Peyer's patch (tissue), 4 donors: Measurements from ENCODE around the gene JAK1.

Experiments
- POLR2A ChIP-seq, 2 donors: fragments of 450-650 bp; IDR thresholded peaks; one replicate each; pipeline ENCODE4 v1.5.1; 2017; ENCODE audit warnings: antibody characterized with exemption in 2 of 2, mild to moderate bottlenecking in 2 of 2, moderate library complexity in 2 of 2
- TF ChIP-seq, protein P1 (sequence below), 6 experiments: fragments of 450-650 bp in 4 of 6; fragments of 200-600 bp in 2 of 6; sonication (generic) in 1 of 6; IDR thresholded peaks; one replicate each; pipeline ENCODE4 v1.5.1; 2017 to 2019; ENCODE audit warnings: antibody characterized with exemption in 6 of 6, mild to moderate bottlenecking in 3 of 6, moderate library complexity in 1 of 6

DNA sequence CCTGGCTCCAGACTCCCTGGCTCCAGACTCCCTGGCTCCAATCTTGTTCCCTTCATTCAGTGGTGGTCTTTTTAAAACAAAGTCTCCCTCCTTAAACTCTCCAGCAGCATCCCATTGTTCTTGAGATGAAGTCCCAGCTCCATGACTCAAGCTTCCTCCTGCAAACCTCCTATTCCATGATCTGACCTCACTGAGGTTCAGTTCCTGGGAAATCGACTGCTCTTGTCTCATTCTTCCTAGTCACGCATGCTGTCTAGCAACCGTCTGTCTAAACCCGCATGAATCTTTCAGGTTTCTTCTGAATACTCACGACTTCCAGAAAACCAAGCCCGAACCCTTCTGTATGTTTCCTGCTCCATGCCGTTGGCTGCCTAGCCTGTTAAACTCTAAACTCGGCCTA is 129.5 kb downstream of the JAK1 start:
- TF ChIP-seq, protein P1, sequence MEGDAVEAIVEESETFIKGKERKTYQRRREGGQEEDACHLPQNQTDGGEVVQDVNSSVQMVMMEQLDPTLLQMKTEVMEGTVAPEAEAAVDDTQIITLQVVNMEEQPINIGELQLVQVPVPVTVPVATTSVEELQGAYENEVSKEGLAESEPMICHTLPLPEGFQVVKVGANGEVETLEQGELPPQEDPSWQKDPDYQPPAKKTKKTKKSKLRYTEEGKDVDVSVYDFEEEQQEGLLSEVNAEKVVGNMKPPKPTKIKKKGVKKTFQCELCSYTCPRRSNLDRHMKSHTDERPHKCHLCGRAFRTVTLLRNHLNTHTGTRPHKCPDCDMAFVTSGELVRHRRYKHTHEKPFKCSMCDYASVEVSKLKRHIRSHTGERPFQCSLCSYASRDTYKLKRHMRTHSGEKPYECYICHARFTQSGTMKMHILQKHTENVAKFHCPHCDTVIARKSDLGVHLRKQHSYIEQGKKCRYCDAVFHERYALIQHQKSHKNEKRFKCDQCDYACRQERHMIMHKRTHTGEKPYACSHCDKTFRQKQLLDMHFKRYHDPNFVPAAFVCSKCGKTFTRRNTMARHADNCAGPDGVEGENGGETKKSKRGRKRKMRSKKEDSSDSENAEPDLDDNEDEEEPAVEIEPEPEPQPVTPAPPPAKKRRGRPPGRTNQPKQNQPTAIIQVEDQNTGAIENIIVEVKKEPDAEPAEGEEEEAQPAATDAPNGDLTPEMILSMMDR (IDR thresholded peaks at IDR 0.05), result no peak
- TF ChIP-seq POLR2A (IDR thresholded peaks at IDR 0.05), result no peak
